ENCODE measurements around the gene PISD. TPM values are rescaled to one million over a fixed set of nuclear protein-coding genes. Genes with fewer than 3 reads are reported as not detected.

PISD gene
- total and polyA plus RNA-seq, 10 donors: 27.6 to 108 (median 65.0) TPM

- Histone ChIP-seq H3K27me3 (replicated peaks in 1 of 7) (no peaks in the 10 kb centered on the region), H3K27ac (peak overlapping the region; percentile 13 to 79 (median 52)), H3K36me3 (peaks cover 0 to 88% (median 53%) of the 10 kb centered on the region in 6 donors), H3K4me1 (peaks cover 28 to 67% (median 46%) of the 10 kb centered on the region in 6 donors), H3K9me3 (no peaks in the 10 kb centered on the region), H3K4me3 (no peak overlapping the region)
- peak; percentile 85 for DNase-seq
- no peak for TF ChIP-seq CTCF (IDR thresholded peaks at IDR 0.05 in 8 of 11, conservative IDR thresholded peaks at IDR 0.05 in 3 of 11)
- TF ChIP-seq POLR2A (IDR thresholded peaks at IDR 0.05): no peak
- TF ChIP-seq POLR2AphosphoS5 (IDR thresholded peaks at IDR 0.05): peak; percentile 59 to 76 (median 69)
- intact Hi-C loops (cut with DNase I; ENCODE audit: low total_unique reads): loop anchor here (5.0 kb wide), 1 partner anchor 44 kb away; no protein-coding TSS in a partner anchor
- 34 to 55% (median 38%) methylated on average over 7 to 9 of the region's 9 CpGs for WGBS, 5 donors
Measured at GRCh38 chr22:31616315-31616980, 45.6 kb downstream of the PISD start.

GRCh38 chr22:31615940-31616314, 46.1 kb downstream of the PISD start:
- Histone ChIP-seq H3K27me3 (replicated peaks in 1 of 7) (no peaks in the 10 kb centered on the region), H3K9me3 (no peaks in the 10 kb centered on the region), H3K4me1 (peaks cover 28 to 67% (median 51%) of the 10 kb centered on the region in 6 donors), H3K27ac (peak overlapping the region in 7 of 8 donors; percentile 23 to 79 (median 52)), H3K36me3 (peaks cover 0 to 88% (median 53%) of the 10 kb centered on the region in 6 donors), H3K4me3 (no peak overlapping the region)
- WGBS, 5 donors: 34 to 49% (median 42%) methylated on average over 4 of the region's 4 CpGs
- DNase-seq: no peak
- intact Hi-C loops (cut with DNase I; ENCODE audit: low total_unique reads): loop anchor here (5.0 kb wide), 1 partner anchor 44 kb away; no protein-coding TSS in a partner anchor
- TF ChIP-seq CTCF (IDR thresholded peaks at IDR 0.05 in 8 of 11, conservative IDR thresholded peaks at IDR 0.05 in 3 of 11): no peak
- TF ChIP-seq POLR2A (IDR thresholded peaks at IDR 0.05): no peak
- TF ChIP-seq POLR2AphosphoS5 (IDR thresholded peaks at IDR 0.05): no peak

GRCh38 chr22:31615491-31615860, 46.5 kb downstream of the PISD start:
- TF ChIP-seq CTCF (IDR thresholded peaks at IDR 0.05 in 8 of 11, conservative IDR thresholded peaks at IDR 0.05 in 3 of 11) (no peak), POLR2AphosphoS5 (IDR thresholded peaks at IDR 0.05) (no peak), POLR2A (IDR thresholded peaks at IDR 0.05) (no peak)
- intact Hi-C loops (cut with DNase I; ENCODE audit: low total_unique reads): loop anchor here (5.0 kb wide), 1 partner anchor 43 kb away; no protein-coding TSS in a partner anchor
- no peaks in the 10 kb centered on the region for H3K27me3 ChIP-seq (replicated peaks in 1 of 7)
- H3K27ac ChIP-seq: peak overlapping the region in 7 of 8 donors; percentile 23 to 79 (median 52)
- peaks cover 0 to 88% (median 51%) of the 10 kb centered on the region in 6 donors for H3K36me3 ChIP-seq
- peaks cover 28 to 70% (median 55%) of the 10 kb centered on the region in 6 donors for H3K4me1 ChIP-seq
- no peak for DNase-seq
- 46 to 65% (median 47%) methylated on average over 4 of the region's 4 CpGs for WGBS, 5 donors
- H3K9me3 ChIP-seq: no peaks in the 10 kb centered on the region
- no peak overlapping the region for H3K4me3 ChIP-seq

- TF ChIP-seq POLR2AphosphoS5 (IDR thresholded peaks at IDR 0.05): peak; percentile 5 to 61 (median 28)
- no peak for TF ChIP-seq CTCF (IDR thresholded peaks at IDR 0.05 in 8 of 11, conservative IDR thresholded peaks at IDR 0.05 in 3 of 11)
- intact Hi-C loops (cut with DNase I; ENCODE audit: low total_unique reads): loop anchor here (5.0 kb wide), 1 partner anchor 43 kb away; no protein-coding TSS in a partner anchor
- no peaks in the 10 kb centered on the region for H3K27me3 ChIP-seq (replicated peaks in 1 of 7)
- peaks cover 28 to 70% (median 56%) of the 10 kb centered on the region in 6 donors for H3K4me1 ChIP-seq
- no peak for DNase-seq
- H3K4me3 ChIP-seq: no peak overlapping the region
- no peaks in the 10 kb centered on the region for H3K9me3 ChIP-seq
- peak overlapping the region; percentile 23 to 79 (median 52) for H3K27ac ChIP-seq
- WGBS, 5 donors: 22 to 69% (median 56%) methylated on average over 5 to 18 of the region's 18 CpGs
- H3K36me3 ChIP-seq: peaks cover 0 to 88% (median 48%) of the 10 kb centered on the region in 6 donors
Measured at GRCh38 chr22:31614781-31615490, 47.1 kb downstream of the PISD start.
